WERI-Rb-1 (cell line): ENCODE results near the gene HIGD2B.
A peak's percentile ranks its signal among the peaks of the same experiment; 100 is the strongest.

ENCODE experiments used
- DNase-seq: peaks from one replicate; pipeline ENCODE4 v3.0.0-alpha.2; 2020
- H3K27ac ChIP-seq: fragments of 250-450 bp; sonication (Bioruptor Pico); 2 replicates; pipeline ENCODE4 v1.5.1; 2020; ENCODE audit warnings: mild to moderate bottlenecking, moderate library complexity
- H3K27me3 ChIP-seq: fragments of 250-450 bp; sonication (Bioruptor Pico); 2 replicates; pipeline ENCODE4 v1.5.1; 2021; ENCODE audit warnings: mild to moderate bottlenecking, low read depth, moderate library complexity; ENCODE audit not compliant: insufficient read depth, severe bottlenecking
- H3K36me3 ChIP-seq: fragments of 250-450 bp; sonication (Bioruptor Pico); 2 replicates; pipeline ENCODE4 v1.5.1; 2020; ENCODE audit warnings: mild to moderate bottlenecking, moderate library complexity
- H3K4me3 ChIP-seq: 2 replicates; pipeline ENCODE4 v1.5.1; 2011; ENCODE audit warnings: low read depth, mild to moderate bottlenecking, control low read depth, low read length
- H3K9me3 ChIP-seq: fragments of 250-450 bp; sonication (Bioruptor Pico); 2 replicates; pipeline ENCODE4 v1.5.1; 2021; ENCODE audit warnings: mild to moderate bottlenecking, moderate library complexity; ENCODE audit not compliant: severe bottlenecking
- TF ChIP-seq, protein P1 (sequence below): IDR thresholded peaks from 2 replicates; pipeline ENCODE4 v1.5.1; 2011; ENCODE audit warnings: low read depth, mild to moderate bottlenecking, control low read depth, inconsistent platforms, low read length

The HIGD2B gene, protein sequence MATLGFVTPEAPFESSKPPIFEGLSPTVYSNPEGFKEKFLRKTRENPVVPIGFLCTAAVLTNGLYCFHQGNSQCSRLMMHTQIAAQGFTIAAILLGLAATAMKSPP

DNA sequence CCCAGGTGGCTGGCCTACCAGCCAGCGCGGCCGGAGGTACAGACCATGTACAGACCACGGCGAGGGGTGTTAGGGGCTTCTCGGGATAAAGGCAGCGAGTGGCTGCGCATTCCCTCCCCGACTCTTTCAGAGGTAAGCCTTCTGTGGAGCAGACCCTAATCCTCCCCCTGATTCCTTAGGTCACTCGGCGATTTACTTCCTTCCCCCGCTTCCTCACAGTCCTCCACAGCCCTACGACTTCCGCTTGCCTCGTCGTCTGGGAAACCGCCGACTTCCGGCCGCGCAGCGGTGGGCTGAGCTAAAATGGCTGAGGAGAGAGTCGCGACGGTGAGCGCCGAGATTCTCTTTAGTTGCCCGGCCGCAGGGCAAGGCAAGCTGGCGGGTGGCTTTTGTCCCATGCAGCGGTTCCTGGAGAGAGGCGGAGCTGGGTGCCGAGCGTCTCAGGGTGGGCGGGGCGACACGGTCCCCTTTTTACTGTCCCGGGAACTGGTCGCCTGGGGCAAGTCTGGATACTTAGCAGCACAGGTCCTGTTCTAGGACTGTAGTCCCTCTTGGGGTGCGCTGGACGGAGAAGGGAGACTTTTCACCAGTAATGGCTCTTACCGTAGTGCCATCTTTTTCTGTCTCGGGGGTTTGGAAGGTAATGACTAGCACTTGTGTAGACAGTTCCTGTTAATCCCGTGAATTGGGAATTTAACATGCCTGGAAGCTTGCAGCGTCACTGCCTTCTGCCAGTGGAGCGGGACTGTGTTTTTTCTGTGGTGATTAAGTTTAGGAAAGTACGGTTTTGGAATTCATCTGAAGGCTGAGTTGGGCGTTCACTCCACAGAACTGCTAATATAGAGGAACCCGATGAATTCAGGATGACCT, at the start of gene HIGD2B, which contains the start of gene BBS4:
HIGD2B (minus strand) TSS at position 258 of the 870 bp plus-strand sequence. CDS start 9,808 bp downstream, outside the sequence.
BBS4 (plus strand) TSS at position 283 of the 870 bp plus-strand sequence; CDS start at position 304, 21 bp downstream.
- Histone ChIP-seq H3K27me3 (no peaks in the 10 kb centered on the region), H3K9me3 (no peaks in the 10 kb centered on the region), H3K4me3 (peak within 1 kb of the TSS; percentile 90), H3K36me3 (no peaks in the 10 kb centered on the region), H3K27ac (peak within 1 kb of the TSS; percentile 95)
- peak; percentile 95 for DNase-seq
- TF ChIP-seq, protein P1, sequence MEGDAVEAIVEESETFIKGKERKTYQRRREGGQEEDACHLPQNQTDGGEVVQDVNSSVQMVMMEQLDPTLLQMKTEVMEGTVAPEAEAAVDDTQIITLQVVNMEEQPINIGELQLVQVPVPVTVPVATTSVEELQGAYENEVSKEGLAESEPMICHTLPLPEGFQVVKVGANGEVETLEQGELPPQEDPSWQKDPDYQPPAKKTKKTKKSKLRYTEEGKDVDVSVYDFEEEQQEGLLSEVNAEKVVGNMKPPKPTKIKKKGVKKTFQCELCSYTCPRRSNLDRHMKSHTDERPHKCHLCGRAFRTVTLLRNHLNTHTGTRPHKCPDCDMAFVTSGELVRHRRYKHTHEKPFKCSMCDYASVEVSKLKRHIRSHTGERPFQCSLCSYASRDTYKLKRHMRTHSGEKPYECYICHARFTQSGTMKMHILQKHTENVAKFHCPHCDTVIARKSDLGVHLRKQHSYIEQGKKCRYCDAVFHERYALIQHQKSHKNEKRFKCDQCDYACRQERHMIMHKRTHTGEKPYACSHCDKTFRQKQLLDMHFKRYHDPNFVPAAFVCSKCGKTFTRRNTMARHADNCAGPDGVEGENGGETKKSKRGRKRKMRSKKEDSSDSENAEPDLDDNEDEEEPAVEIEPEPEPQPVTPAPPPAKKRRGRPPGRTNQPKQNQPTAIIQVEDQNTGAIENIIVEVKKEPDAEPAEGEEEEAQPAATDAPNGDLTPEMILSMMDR, result no peak

DNA sequence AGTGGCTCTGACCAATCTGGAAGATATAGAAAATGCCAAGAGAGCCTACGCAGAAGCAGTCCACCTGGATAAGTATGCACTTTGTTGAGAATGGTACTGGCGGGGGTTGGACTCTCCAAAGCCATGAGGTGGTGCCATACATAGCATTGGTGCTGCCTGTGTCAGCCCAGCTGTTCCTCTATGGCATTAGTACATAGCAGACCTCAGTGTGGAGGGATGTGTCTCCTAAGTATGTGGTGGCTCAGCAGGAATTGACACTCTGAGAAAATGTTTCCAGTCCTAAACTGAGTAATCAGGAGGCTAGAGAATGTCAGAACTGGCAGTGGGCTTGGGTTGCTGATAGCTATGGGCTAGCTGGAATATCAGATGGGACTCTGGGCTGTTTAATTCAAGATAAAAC, 49.1 kb upstream of the HIGD2B start:
- H3K27ac ChIP-seq, result no peak overlapping the region
- H3K9me3 ChIP-seq, result no peaks in the 10 kb centered on the region
- no peak overlapping the region for H3K4me3 ChIP-seq
- no peaks in the 10 kb centered on the region for H3K27me3 ChIP-seq
- no peak for DNase-seq
- TF ChIP-seq, protein P1, result no peak
- H3K36me3 ChIP-seq, result peaks cover 45% of the 10 kb centered on the region

DNA sequence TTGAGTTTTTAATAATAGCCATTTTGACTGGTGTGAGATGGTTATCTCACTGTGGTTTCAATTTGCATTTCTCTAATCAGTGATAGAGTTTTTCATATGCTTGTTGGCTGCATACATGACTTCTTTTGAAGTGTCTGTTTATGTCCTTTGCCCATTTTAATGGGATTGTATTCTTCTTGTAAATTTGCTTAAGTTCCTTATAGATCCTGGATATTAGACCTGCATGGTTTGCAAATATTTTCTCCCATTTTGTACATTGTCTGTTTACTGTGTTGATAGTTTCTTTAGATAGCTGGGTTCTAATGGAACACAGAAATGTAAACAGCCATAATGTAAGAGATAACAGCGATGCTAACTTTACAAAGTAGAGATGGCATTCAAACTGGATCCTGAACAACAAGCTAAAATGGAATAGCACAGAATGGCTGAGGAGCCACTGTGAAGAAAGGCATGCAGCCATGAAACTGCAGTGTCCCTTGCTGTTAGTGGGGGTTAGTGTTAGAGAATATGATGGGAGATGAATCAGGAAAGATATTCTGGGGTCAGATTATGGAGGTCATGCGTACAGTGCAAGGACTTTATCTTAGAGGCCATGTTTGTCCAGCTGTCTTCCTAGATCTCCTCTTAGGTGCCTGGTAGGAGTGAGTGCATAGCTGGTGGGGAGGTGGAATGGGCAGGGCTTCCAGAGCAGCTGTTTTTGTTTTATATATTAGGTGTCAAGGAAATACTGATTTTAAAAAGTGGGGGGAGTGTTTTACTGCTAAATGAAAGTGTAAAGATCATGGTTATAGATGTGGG, 48.2 kb upstream of the HIGD2B start:
- Histone ChIP-seq H3K4me3 (no peak overlapping the region), H3K36me3 (peaks cover 43% of the 10 kb centered on the region), H3K27me3 (no peaks in the 10 kb centered on the region), H3K27ac (no peak overlapping the region), H3K9me3 (no peaks in the 10 kb centered on the region)
- no peak for DNase-seq
- TF ChIP-seq, protein P1, result no peak

DNA sequence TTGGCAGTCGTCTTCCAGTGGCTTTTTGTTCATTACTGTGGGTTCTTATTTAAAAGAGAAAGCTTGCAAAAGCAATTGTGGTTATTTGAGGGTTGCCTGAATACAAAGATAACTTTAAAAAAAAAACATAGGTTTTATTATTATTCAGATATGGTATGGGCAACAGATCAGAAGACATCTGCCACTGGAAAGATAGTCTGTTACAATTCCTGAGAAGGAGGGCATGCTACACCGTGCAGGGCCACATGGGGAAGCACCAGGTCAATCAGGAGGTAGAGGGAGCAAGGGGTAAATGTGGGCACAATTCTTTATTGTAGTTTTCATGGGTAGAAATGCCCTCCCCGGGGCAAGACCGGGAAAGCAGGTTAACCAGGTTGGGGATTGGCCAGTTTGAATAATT, 46.5 kb upstream of the HIGD2B start:
- Histone ChIP-seq H3K4me3 (no peak overlapping the region), H3K27ac (no peak overlapping the region), H3K27me3 (no peaks in the 10 kb centered on the region), H3K9me3 (no peaks in the 10 kb centered on the region), H3K36me3 (peaks cover 37% of the 10 kb centered on the region)
- TF ChIP-seq, protein P1, result 0 out of 2 replicates have a peak, but pooled peaks have one; percentile 14
- DNase-seq, result no peak

DNA sequence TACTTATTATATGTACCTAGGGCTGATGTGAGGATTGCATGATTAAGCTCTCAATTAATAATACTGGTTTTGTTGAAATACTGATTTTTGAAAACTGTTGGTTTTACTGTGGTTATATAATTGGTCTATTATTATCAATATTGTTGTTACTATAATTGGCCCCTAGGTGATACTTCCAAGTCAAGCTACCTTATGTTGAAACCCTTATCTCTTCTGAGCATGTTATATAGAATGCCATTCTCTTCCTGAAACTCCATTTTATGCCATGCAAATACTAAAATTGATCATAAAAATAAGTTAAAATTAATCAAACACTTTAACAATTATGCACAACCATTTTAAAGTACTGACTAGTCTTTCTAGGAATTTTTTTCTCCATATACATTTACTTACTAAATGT, 46.1 kb upstream of the HIGD2B start:
- no peaks in the 10 kb centered on the region for H3K9me3 ChIP-seq
- no peak overlapping the region for H3K27ac ChIP-seq
- H3K36me3 ChIP-seq, result peaks cover 33% of the 10 kb centered on the region
- DNase-seq, result no peak
- no peak overlapping the region for H3K4me3 ChIP-seq
- TF ChIP-seq, protein P1, result no peak
- no peaks in the 10 kb centered on the region for H3K27me3 ChIP-seq
